HFF-Myc (cell line): ENCODE measurements around the gene OSBPL5.

Experiments
- DNase-seq: peaks from one replicate; pipeline ENCODE4 v3.0.0-alpha.2; 2011; ENCODE audit warnings: low read depth; ENCODE audit errors: extremely low read depth
- H3K4me3 ChIP-seq: replicated peaks from 2 replicates; pipeline ENCODE4 v1.5.1; 2011; ENCODE audit warnings: low read depth, mild to moderate bottlenecking, control low read depth, low read length
- TF ChIP-seq, protein P1 (sequence below): IDR thresholded peaks from 2 replicates; pipeline ENCODE4 v1.5.1; 2012; ENCODE audit warnings: mild to moderate bottlenecking, low read depth, low read length, control low read depth; ENCODE audit errors: missing control alignments

The OSBPL5 gene

DNA sequence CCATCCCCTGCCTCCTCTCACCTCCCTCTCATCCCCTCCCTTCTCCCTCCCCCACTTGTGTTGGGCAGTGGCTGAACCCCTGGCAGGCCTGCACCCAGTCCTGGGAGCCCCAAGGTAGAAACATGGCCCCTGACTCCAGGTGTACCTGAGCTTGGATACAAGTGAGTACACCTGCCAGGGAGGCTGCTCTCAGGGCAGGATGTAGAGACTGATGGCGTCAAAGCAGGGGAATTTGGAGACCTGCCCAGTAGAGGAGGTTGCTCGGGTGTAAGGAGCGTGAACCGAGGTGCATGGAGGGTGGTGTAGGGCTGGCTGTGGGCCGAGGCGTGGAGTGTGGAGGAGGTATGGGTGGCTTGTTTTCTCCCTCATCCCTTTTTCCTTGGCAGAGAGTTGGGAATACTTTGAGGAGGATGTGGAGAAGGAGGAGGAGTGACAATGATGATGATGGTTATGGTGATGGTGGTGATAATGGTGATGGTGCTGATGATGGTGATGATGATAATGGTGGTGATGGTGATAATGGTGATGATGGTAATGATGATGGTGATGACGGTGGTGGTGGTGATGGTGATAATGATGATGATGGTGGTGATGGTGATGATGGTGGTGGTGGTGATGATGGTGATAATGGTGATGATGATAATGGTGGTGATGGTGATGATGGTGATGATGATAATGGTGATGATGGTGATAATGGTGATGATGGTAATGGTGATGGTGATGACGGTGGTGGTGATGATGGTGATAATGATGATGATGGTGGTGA, 41.2 kb upstream of the OSBPL5 start:
- TF ChIP-seq, protein P1, sequence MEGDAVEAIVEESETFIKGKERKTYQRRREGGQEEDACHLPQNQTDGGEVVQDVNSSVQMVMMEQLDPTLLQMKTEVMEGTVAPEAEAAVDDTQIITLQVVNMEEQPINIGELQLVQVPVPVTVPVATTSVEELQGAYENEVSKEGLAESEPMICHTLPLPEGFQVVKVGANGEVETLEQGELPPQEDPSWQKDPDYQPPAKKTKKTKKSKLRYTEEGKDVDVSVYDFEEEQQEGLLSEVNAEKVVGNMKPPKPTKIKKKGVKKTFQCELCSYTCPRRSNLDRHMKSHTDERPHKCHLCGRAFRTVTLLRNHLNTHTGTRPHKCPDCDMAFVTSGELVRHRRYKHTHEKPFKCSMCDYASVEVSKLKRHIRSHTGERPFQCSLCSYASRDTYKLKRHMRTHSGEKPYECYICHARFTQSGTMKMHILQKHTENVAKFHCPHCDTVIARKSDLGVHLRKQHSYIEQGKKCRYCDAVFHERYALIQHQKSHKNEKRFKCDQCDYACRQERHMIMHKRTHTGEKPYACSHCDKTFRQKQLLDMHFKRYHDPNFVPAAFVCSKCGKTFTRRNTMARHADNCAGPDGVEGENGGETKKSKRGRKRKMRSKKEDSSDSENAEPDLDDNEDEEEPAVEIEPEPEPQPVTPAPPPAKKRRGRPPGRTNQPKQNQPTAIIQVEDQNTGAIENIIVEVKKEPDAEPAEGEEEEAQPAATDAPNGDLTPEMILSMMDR: no peak
- no peak for DNase-seq
- no peak overlapping the region for H3K4me3 ChIP-seq

DNA sequence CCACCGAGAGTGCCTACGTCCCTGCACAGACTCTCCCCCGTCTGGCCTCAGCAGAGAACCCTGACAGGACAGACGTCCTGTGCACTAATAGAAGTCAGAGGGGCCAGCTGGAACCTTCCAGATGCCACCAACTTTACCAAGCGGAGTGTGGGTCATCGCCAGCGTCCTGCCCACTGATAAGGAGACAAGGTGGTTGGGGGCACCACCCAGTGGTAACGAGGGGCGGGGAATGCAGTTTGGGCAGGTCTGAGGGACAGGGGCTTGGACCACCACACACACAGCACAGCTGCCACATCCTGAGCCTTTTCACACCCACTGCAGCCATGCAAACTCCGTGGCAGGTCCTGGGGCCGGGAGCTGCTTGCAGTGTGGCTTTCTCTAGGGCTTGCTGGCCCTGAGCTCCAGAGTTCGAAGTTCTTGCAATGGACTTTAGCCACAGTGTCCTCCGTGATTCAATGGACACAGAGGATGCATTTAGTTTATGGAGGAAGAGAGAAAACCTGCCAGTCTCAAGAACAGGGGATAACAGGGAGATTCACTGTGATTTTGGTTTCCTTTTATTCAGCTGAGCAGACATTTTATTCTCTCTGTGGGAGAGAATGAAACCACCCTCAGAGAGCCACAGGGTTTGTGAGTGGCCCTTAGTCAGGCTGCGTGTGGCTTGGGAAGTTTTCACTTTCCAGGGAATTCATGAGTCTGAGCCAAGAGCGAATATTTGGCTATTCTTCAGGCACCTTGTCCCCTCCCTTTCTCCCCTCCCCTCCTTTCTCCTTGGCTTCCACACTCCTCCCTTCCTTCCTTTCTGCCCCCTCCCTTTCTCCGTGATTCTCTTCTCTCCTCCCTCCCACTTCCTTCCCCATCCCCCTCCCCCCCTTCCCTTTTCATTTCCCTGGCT, 40.4 kb upstream of the OSBPL5 start:
- no peak for DNase-seq
- H3K4me3 ChIP-seq: no peak overlapping the region
- TF ChIP-seq, protein P1: no peak

DNA sequence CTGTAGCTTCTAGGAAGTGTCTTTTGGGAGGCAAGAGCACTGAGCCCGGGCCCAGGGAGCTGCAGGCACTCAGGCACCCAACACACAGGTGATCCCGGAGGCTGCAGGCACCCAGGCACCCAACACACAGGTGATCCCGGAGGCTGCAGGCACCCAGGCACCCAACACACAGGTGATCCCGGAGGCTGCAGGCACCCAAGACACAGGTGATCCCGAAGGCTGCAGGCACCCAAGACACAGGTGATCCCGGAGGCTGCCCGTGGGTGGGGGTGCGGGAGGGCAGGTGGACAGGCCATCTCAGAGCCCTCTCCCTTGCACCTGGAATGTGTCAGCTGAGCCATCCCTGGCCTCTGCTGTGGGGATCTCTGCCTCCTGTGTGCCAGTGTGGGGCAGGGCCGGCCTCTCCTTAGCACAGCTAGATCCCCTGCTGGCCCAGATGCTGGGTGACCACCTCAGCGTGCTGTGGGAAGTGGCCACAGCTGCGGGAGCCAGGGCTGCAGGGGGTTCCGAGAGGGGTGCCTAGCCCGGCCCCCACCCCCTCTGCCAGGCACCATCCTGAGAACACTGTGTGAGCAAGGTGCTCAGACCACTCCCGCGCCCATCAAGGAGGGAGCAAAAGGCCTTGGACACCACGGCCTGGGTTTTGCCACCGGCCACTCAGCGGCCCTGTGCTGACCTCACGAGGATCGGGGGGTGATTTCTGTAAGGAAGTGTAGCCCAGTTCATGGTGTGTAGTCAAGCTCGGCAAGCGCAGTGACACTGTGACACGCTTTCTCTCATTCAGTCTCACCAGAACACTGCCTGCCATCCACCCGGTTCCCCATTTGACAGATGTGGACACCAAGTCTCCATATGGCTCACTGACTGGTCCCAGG, 39.3 kb upstream of the OSBPL5 start:
- H3K4me3 ChIP-seq: no peak overlapping the region
- TF ChIP-seq, protein P1: no peak

DNA sequence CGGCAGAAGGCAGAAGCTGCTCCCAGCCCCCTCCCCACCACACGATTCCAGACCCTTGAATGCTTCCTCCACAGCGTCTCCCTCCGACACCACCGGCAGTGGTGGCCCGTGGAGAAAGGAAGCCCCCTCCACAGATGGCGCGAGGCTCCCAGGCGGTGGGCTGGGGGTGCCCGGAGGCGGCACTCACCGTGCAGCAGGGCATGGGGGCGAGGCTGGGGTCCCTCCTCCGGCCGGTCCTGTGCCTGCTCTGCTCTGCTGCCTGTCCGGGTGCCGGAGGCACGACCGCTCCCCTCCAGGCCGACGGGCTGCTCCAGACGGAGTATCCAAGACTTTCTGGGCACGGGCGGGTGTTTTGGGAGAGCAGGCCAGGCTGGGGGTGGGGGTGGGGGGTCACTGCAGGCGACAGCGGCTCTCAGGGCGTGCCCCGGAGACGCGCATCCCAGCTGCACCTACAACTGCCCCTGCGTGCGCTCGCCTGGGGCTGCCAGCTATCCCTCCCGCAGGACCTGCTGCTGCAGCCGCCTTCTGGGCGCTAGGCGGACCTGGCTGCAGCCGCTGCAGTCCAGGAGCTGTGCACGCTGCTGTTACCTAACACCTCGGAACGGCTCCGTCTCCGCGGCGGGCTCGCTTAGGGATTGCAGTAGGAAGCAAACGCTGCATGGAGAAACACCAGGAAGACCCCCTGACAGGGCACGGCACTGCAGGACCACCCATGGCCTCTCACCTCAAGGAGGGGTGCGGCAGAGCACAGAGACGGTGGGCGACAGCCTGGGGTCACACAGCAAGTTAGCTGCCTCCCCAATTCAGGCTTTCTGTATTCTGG, 38.3 kb upstream of the OSBPL5 start:
- TF ChIP-seq, protein P1: no peak
- no peak for DNase-seq
- peak overlapping the region; percentile 31 for H3K4me3 ChIP-seq

More for the DNA sequence above, 39.3 kb upstream of the OSBPL5 start:
- DNase-seq: no peak

DNA sequence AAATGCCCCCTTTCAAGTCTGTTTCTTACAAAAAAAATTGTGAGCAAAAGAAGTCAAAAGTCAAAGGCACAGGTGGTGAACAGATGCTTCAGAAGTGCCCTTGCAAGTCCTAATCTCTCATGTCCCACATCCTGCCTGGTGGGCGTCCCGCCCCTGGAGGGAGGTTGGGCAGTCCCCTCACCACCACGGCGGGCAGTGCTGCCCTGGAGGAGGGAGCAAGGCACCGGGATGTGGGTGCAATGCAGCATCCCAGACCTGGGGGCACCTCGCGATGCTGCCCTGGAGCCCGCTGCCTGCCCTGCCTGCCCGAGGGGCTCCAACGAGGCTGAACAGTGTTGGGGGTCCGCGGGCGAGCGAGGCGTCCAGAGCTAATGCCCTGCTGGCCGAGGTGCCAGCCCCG, 37.6 kb upstream of the OSBPL5 start:
- TF ChIP-seq, protein P1: no peak
- DNase-seq: peak; percentile 58
- peak overlapping the region; percentile 31 for H3K4me3 ChIP-seq

DNA sequence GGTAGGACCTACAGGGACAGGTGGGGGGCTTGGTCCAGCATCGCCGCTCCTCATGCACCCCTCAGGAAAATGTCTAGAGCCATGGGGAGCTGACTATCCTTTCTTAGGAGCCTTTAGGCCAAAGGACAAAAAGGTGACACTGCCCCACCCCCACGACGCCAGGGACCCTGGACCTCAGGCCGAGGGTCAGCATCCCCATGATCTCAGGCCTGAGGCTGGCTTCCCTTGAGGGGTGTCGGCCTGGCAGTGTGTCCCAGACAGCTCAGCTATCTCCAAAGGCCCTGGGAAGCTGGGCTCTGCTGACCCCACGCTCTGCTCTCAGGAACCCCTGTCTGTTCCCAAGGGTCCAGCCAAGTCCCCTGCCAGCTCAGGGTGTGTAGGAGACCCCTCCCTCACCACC, 37.2 kb upstream of the OSBPL5 start:
- no peak overlapping the region for H3K4me3 ChIP-seq
- TF ChIP-seq, protein P1: no peak
- DNase-seq: no peak
